DOHH2 (cell line): Measurements from ENCODE around the gene ULBP1.

Source experiments
- H3F3A ChIP-seq: fragments of 200-600 bp; sonication (generic), shearing (Covaris generic); 2 replicates; pipeline ENCODE4 v1.6.0; 2016; ENCODE audit warnings: antibody characterized with exemption, mild to moderate bottlenecking; ENCODE audit not compliant: control insufficient read depth, insufficient read depth
- H3K27ac ChIP-seq: fragments of 200-600 bp; sonication (generic); 2 replicates; pipeline ENCODE4 v1.5.1; 2014; ENCODE audit warnings: low read depth, mild to moderate bottlenecking, low read length, moderate library complexity
- H3K27me3 ChIP-seq: fragments of 200-600 bp; sonication (generic); 2 replicates; pipeline ENCODE4 v1.6.1; 2014; ENCODE audit warnings: mild to moderate bottlenecking, low read length, mixed read lengths; ENCODE audit not compliant: control insufficient read depth
- H3K36me3 ChIP-seq: fragments of 200-600 bp; sonication (generic); 2 replicates; pipeline ENCODE4 v1.6.1; 2014; ENCODE audit warnings: mild to moderate bottlenecking, low read length, moderate library complexity, mixed read lengths; ENCODE audit not compliant: control insufficient read depth
- H3K4me1 ChIP-seq: fragments of 200-600 bp; sonication (generic); 2 replicates; pipeline ENCODE4 v1.6.1; 2014; ENCODE audit warnings: mild to moderate bottlenecking, low read length, mixed read lengths; ENCODE audit not compliant: control insufficient read depth
- H3K4me2 ChIP-seq: fragments of 200-600 bp; sonication (generic); 2 replicates; pipeline ENCODE4 v1.6.0; 2014; ENCODE audit warnings: mild to moderate bottlenecking, low read length, moderate library complexity
- H3K4me3 ChIP-seq: fragments of 200-600 bp; sonication (generic); 2 replicates; pipeline ENCODE4 v1.5.1; 2014; ENCODE audit warnings: mild to moderate bottlenecking, low read length, mixed read lengths
- H3K79me2 ChIP-seq: fragments of 200-600 bp; sonication (generic); 2 replicates; pipeline ENCODE4 v1.6.1; 2014; ENCODE audit warnings: mild to moderate bottlenecking, low read length, mixed read lengths; ENCODE audit not compliant: control insufficient read depth
- H3K9me2 ChIP-seq: fragments of 200-600 bp; sonication (generic); replicated peaks from 2 replicates; pipeline ENCODE4 v1.6.1; 2014; ENCODE audit warnings: mild to moderate bottlenecking, low read length, mixed read lengths; ENCODE audit not compliant: control insufficient read depth
- H3K9me3 ChIP-seq: fragments of 200-600 bp; sonication (generic); 2 replicates; pipeline ENCODE4 v1.6.1; 2014; ENCODE audit warnings: antibody characterized with exemption, low read length, mixed read lengths; ENCODE audit not compliant: control insufficient read depth, insufficient read depth
- H4K20me1 ChIP-seq: fragments of 200-600 bp; sonication (generic); 2 replicates; pipeline ENCODE4 v1.6.0; 2014; ENCODE audit warnings: low read depth, mild to moderate bottlenecking, antibody characterized with exemption, low read length, moderate library complexity; ENCODE audit not compliant: control insufficient read depth, insufficient read depth
- CTCF ChIP-seq: fragments of 200-600 bp; sonication (generic); IDR thresholded peaks from one replicate; pipeline ENCODE4 v1.5.1; 2014; ENCODE audit warnings: antibody characterized with exemption, mild to moderate bottlenecking, low read depth, low read length; ENCODE audit not compliant: poor library complexity, severe bottlenecking
- EZH2phosphoT487 ChIP-seq: fragments of 200-600 bp; sonication (generic); IDR thresholded peaks from 2 replicates; pipeline ENCODE4 v1.6.1; 2017; ENCODE audit warnings: borderline replicate concordance, mild to moderate bottlenecking, antibody characterized with exemption, low read length, moderate library complexity, mixed read lengths

ULBP1 gene

GRCh38 chr6:149995971-149996370 lies 32.2 kb downstream of the ULBP1 start:
- H3K79me2 ChIP-seq = no peaks in the 10 kb centered on the region
- TF ChIP-seq CTCF (no peak), EZH2phosphoT487 (no peak)
- H3K9me2 ChIP-seq = no peaks in the 10 kb centered on the region
- H3K27ac ChIP-seq = no peak overlapping the region
- H3K4me2 ChIP-seq = no peak overlapping the region
- H3K9me3 ChIP-seq = no peaks in the 10 kb centered on the region
- H3K4me1 ChIP-seq = peaks cover 9% of the 10 kb centered on the region
- peaks cover 30% of the 10 kb centered on the region for H3K27me3 ChIP-seq
- H3K4me3 ChIP-seq = no peak overlapping the region
- H4K20me1 ChIP-seq = no peaks in the 10 kb centered on the region
- H3F3A ChIP-seq = no peaks in the 10 kb centered on the region
- H3K36me3 ChIP-seq = no peaks in the 10 kb centered on the region

GRCh38 chr6:149999636-150000035 lies 35.9 kb downstream of the ULBP1 start:
- no peak for TF ChIP-seq EZH2phosphoT487
- TF ChIP-seq CTCF = no peak
- Histone ChIP-seq H3K36me3 (no peaks in the 10 kb centered on the region), H3K27ac (no peak overlapping the region), H3K9me2 (no peaks in the 10 kb centered on the region), H4K20me1 (no peaks in the 10 kb centered on the region), H3F3A (no peaks in the 10 kb centered on the region), H3K79me2 (no peaks in the 10 kb centered on the region; the same call in 1 of the 2 replicates), H3K27me3 (no peaks in the 10 kb centered on the region), H3K9me3 (no peaks in the 10 kb centered on the region), H3K4me2 (no peak overlapping the region), H3K4me1 (peaks cover 10% of the 10 kb centered on the region), H3K4me3 (no peak overlapping the region)

- H3K27me3 ChIP-seq = no peaks in the 10 kb centered on the region
Measured at GRCh38 chr6:150001295-150002008, 37.7 kb downstream of the ULBP1 start.

More at GRCh38 chr6:150001295-150002008, 37.7 kb downstream of the ULBP1 start:
- H3K4me3 ChIP-seq = no peak overlapping the region
- H3K4me1 ChIP-seq = peaks cover 15% of the 10 kb centered on the region
- H4K20me1 ChIP-seq = no peaks in the 10 kb centered on the region
- no peak overlapping the region for H3K4me2 ChIP-seq
- H3K9me3 ChIP-seq = no peaks in the 10 kb centered on the region
- TF ChIP-seq CTCF (no peak), EZH2phosphoT487 (no peak)
- H3K27ac ChIP-seq = no peak overlapping the region
- no peaks in the 10 kb centered on the region; the same call in 1 of the 2 replicates for H3K79me2 ChIP-seq
- no peaks in the 10 kb centered on the region for H3F3A ChIP-seq
- H3K36me3 ChIP-seq = no peaks in the 10 kb centered on the region
- H3K9me2 ChIP-seq = no peaks in the 10 kb centered on the region
